Activated CD4-positive, alpha-beta T cell treated with anti-CD3 and anti-CD28 coated beads, Interleukin-10, Interleukin-2, amounts not matched to agents 100 ng/mL and 50 ng/mL, durations not matched to agents 16 hours and 8 hours (primary cell): ENCODE measurements around the gene RNF149.

ENCODE experiments used
- DNase-seq: peaks from one replicate; pipeline ENCODE4 v3.0.0-alpha.2; 2020

Gene RNF149

GRCh38 chr2:101293544-101293943 is 15.0 kb downstream of the RNF149 start:
- no peak for DNase-seq

DNA sequence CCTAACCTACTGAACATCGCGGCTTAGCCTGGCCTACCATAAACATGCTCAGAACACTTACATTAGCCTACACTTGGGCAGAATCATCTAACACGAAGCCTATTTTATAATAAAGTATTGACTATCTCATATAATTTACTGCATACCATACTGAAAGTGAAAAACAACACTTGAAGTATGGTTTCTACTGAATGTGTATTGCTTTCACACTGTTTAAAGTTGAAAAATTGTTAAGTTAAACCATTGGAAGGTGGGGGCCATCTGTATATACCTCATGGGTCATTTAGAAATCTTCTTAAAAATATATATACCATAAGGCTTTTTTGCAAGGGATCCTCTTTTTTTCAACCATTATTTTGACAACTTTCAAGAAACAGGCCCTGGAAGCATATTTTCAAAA is 16.5 kb downstream of the RNF149 start:
- no peak for DNase-seq

GRCh38 chr2:101290711-101291110 is 17.8 kb downstream of the RNF149 start:
- no peak for DNase-seq

GRCh38 chr2:101287303-101287702 is 21.2 kb downstream of the RNF149 start:
- DNase-seq, result no peak

DNA sequence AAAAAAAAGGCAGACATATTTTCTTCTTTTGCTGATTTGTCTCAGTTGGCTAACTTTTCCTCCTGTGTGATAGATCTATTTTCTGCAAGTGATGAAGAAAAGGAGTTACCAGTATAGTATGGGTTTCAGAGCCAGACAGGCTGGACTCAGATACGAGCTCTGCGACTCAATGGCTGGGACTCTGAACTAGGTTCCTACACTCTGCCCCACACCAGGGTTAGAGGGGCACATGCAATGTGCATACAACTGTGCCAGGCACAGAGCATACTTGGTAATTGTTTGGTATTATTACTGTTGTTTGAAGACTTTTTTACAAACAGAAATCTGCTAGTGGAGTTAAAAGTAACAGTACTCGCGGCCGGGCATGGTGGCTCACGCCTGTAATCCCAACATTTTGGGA is 21.8 kb downstream of the RNF149 start:
- DNase-seq, result no peak

DNA sequence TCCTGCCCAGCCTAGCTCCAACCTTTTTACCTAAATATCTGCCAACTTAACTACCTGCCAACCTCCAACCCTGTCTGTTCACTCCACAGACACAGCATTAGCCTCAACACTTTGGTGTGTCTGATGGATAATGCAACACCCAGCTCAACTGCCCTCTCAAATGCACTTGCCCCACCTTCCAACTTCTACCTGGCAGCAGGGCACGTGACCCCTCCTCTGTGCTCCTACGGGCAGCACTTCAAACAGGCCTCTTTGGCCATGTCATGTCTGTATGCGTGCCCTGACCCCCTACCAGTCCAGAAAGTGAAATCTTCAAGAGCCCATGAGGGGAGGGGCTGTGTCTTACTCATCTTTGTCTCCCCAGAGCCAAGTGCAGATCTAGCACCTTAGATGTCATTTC is 25.5 kb downstream of the RNF149 start:
- DNase-seq, result no peak

DNA sequence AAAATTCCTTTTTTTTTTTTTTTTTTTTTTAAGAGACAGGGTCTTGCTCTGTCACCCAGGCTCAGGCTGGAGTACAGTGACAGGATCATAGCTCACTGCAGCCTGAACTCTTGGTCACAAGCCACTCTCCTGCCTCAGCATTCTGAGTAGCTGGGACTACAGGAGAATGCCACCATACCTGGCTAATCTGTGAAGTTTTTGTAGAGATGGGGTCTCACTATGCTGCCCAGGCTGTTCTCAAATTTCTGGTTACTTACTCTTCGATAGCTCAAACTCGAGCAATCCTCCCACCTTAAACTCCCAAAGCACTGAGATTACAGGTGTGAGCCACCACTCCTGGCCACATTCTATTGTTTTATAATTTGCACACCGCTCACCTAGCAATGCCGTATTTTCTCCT is 27.0 kb downstream of the RNF149 start:
- DNase-seq, result no peak

GRCh38 chr2:101278925-101279324 is 29.6 kb downstream of the RNF149 start:
- no peak for DNase-seq

DNA sequence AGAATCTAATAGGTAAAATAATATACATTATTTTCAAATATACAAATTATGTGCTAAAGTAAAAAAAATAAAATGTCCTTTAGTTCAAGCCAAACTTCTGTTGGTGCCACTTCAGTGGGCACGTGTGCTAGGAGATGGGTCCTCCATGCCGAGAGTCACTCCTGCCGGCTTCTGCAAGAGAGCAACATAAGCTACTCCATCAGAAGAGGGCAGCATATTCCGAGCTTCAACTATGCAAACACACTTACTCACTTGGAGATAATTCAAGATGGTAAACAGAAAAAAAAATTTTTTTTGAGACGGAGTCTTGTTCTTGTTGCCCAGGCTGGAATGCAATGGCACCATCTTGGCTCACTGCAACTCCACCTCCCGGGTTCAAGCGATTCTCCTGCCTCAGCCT is 31.4 kb downstream of the RNF149 start:
- no peak for DNase-seq

- DNase-seq, result no peak
These were observed 34.4 kb downstream of the RNF149 start for GRCh38 chr2:101274142-101274541.

DNA sequence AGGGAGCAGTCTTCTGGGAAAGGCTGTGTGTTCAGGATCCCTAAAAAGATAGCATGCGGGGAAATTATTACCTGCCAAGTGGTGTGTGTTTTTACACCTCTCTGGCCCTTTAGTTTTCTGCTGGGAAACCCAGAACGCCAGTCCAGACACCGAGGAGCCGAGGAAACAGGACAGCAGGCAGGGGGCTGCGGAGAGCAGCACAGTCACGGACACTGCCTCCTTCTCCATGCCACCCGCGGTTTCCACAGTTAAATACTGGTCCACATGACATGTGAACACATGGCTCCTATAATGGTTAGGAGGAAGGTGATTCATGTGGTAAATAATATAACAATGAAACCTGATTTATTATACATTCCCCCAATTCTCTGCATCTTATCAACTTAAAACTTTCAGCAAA is 35.4 kb downstream of the RNF149 start:
- DNase-seq, result no peak

GRCh38 chr2:101272045-101272784 is 36.3 kb downstream of the RNF149 start:
- DNase-seq, result peak; percentile 91

- no peak for DNase-seq
These were observed 37.7 kb downstream of the RNF149 start for GRCh38 chr2:101270700-101271259.

GRCh38 chr2:101267671-101268656 is 40.5 kb downstream of the RNF149 start:
- no peak for DNase-seq

- DNase-seq, result no peak
These were observed 42.5 kb downstream of the RNF149 start for GRCh38 chr2:101265893-101266499.

DNA sequence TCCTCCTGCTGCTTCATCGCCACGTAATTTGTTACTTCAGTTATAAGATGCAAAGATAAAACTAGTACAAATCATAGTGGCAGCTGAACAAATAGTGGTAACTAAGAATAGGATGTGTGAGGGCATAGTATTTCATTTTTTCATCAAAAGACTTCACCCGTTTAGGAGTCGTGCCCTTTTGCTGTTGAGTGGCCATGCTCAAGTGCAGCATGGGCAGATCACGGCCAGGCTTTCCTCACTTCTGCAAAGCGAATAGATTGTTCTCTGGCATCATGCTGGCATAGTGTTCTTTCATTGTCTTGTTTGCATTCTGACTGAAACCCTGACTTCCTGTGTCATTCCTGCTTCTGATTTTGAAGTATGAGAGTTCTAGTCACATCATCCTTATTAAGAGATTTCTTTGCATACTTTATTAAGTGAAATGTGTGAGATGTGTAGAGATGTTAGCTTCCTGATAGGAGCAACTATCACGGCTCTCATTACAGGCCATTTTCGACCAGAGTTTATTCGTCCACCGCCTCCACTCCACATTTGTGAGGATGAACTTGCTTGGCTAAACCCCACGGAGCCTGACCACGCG is 44.1 kb downstream of the RNF149 start:
- DNase-seq, result peak; percentile 51

DNA sequence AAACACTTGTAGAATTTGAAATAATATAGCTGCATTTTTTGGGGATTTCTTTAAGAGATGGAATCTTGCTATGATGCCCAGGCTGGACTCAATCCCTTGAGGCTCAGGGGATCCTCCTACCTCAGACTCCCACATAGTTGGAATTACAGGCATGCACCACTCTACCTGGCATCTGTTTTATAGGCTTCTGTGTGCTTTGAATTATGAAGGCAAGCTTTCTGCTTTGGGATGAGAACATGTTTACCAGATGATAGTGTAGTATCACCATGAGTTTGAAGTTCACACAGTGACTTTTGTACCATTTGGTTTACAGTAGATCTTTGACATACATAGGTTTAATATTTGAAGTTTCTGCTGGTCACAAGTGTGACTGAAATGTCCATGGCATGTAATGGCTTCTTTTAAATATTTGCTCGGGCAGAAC is 45.1 kb downstream of the RNF149 start:
- DNase-seq, result no peak

GRCh38 chr2:101262142-101262541 is 46.4 kb downstream of the RNF149 start:
- DNase-seq, result no peak

DNA sequence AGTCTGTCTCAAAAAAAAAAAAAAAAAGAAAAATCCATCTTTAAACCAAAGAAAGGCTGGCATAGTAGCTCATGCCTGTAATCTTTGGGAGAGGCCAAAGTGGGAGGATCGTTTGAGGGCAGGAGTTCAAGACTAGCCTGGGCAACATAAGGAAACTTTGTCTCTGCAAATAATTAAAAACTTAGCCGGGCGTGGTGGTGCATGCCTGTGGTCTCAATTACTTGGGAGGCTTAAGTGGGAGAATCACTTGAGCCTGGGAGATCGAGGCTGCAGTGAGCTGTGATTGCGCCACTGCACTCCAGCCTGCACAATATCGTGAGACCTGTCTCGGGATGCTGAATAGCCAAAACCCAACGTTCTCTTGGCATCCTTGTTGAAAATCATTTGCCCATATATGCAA is 49.7 kb downstream of the RNF149 start:
- no peak for DNase-seq

- no peak for DNase-seq
These were observed 52.2 kb downstream of the RNF149 start for GRCh38 chr2:101256316-101256715.

DNA sequence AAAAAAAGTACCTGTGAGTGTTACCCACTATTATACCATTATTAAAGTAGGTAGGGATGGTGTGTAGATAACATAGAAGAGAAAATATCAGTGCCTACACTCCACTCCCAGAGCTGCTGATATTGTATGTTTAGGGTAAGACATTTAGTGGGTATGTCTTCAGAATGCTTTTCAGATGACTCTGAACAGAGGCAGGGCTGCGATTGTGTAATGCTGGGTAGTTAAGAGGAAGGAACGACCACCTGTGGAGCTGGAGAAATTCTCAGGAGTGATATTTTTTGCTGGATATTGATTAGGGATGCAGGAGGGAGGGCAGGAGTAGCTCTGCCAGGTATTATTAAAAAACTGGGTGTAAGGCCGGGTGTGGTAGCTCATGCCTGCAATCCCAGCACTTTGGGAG is 53.0 kb downstream of the RNF149 start:
- no peak for DNase-seq

DNA sequence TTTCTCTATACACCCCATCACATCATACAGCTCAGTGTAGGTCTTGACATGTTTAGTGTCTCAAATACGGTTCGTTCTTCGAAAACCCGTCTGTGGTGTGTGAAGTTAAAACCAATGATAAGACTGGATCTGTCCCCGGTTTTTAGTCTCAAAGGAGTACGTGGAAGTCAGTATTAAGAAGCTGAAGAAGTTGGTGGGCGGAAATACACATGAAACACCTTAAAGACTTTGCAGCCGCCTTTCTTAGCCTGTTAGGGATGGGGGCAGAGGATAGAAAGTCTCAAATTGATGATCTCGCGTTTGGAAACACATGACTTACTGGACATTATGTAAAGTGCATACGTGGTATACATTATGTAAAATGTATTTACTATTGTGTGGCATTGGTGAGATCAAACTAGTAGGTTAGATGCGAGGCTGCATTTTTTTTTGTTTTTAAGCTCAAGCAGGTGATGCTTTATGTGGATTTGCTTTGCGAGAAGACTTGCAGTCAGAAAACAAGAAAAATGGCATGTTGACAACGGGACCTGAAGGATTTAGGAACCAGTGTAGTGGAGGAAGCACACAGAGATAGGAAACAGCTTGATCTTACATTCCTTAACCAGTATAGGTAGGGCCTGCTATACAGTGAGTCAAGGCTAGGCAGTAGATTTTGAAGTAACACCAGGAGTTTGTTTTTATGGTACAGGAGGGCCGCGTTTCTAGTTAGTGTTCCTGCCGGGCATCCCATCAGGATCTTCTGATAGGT is 54.6 kb downstream of the RNF149 start:
- DNase-seq, result peak; percentile 16
